HG02884 (cell line): ENCODE results near the gene ADRM1.

ENCODE experiments used
- ATAC-seq: cut with Tn5 transposase; IDR thresholded peaks from one replicate; pipeline ENCODE4 v1.9.1; 2021; ENCODE audit warnings: mild to moderate bottlenecking, moderate library complexity; ENCODE audit not compliant: unreplicated experiment

ADRM1 gene

GRCh38 chr20:62296724-62297448 lies 5.9 kb upstream of the ADRM1 start:
- ATAC-seq = no peak

DNA sequence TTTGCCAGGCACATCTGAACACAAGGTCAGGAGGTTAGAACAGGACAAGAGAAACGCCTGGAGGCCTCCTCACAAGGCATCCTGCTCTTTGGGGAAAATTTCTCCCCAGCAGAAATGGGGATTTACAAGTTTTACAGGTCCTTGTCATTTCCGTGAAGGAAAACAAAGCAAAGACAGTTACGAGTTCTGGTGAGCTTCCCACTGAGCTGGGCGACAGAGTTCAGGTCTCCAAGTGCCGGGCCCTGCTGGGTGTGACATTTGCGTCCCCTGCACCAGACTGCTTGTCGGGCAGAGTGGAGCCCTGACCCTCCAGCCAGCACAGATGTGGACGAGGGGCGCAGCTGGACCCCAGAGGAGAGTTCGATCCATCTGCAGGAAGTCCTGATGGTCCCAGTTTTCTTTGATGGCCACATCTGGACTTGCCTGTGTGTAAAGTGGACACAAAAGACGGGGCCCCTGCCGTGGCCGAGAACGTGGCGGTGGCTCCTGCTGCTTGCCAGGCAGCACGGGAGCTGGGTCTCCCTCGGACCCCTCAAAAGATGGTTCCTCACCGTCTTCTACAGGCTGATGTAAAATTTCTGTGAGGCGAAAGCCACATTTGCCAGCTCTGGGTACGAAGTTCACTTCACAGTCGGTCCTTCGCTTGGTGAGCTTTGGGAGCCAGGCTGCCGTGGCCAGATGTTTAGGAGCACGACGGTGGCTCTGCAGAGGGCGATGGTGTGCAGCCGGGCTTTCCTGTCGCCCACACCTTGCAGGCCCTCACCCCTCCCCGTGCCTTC lies 5.2 kb upstream of the ADRM1 start:
- no peak for ATAC-seq

DNA sequence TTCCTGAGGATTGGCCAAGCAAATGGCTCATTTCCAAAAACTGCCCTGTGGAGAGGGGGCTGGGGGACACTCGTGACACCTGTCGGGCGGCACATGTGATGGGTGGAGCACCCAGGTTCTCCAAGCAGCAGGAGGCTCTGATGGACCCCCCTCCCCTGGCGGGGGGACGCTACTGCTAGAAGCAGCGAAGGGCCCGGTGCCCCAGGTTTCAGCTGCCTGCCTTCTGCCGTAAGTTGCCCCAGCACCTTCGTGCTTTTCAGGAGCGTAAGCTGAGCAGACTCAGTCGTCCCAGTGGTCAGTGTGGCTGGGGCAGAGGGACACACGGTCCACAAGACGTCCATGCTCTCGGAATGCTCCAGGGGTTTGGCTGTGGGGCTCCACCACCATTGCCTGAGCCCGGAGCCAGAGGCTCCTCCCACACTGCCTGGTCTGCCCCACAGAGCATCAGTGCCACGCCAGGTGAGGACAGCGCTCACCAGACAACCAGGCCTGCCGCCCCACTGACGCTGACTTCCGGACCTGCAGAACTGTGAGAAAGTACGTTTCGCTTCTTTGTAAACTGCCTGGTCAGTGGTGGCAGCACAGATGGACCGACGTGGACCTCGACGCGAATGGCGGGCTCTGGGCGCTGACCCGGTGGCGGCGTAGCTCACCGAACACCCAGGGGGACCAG lies 4.1 kb upstream of the ADRM1 start:
- no peak for ATAC-seq

DNA sequence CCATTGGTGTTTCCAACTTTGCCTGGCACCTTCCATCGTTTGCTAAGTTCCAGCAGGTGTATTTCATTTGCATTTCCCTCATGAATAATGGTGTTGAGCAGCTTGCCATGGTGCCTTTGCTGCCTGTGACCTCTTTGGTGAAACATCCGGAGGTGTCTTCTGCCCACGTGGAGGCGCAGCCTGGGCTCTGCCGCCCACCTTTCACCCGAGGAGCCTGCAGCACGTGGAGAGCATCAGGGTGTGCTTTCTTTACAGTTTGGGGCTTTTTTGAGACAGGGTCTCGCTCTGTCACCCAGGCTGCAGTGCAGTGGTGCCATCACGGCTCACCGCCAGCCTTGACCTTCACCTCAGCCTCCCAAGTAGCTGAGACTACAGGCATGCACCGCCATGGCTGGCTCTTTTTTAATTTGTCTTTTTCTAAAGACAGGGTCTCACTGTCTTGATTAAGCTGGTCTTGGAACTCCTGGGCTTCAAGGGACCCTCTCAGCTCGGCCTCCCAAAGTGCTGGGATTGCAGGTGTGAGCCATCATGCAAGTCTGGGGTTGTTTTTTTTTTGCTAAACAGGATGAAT lies 3.0 kb upstream of the ADRM1 start:
- no peak for ATAC-seq

- no peak for ATAC-seq
Measured at GRCh38 chr20:62300319-62300718, 2.5 kb upstream of the ADRM1 start.

- ATAC-seq = no peak
Measured at GRCh38 chr20:62301111-62301668, 1.6 kb upstream of the ADRM1 start.

GRCh38 chr20:62301773-62302340 lies 940 bp upstream of the ADRM1 start:
- no peak for ATAC-seq

- ATAC-seq = no peak
Measured at GRCh38 chr20:62303062-62303339, 204 bp downstream of the ADRM1 start.

DNA sequence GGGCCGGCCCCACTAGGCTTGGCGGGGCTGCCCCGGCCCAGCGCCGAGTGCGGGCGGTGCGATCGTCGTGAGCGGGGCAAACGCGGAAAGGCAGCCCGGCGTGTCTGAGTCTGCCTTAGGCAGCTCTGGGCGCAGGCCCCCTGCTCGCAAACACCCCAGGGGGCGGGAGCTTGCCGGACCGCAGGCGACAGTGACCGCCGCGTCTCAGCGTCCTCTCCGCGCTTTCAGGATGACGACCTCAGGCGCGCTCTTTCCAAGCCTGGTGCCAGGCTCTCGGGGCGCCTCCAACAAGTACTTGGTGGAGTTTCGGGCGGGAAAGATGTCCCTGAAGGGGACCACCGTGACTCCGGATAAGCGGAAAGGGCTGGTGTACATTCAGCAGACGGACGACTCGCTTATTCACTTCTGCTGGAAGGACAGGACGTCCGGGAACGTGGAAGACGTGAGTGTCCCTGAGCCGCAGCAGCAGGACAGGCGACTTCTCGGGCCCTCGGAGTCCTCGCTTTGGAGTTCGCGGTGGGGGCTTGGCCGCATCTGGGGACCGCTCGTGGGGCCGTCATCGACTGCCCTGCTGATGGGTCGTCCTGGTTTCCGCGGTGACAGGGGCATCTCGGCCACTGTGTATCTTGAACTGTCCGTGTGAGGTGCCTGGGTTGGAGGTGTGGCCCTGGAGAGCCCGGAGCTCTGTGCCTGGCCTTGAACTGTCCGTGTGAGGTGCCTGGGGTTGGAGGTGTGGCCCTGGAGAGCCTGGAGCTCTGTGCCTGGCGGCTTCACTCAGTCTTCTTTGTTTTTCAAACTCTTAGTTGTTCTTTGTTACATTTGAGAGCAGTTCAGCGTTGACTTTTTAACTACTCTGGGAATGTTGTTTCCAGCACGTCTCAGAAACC lies 786 bp downstream of the ADRM1 start:
- ATAC-seq = peak; percentile 1

DNA sequence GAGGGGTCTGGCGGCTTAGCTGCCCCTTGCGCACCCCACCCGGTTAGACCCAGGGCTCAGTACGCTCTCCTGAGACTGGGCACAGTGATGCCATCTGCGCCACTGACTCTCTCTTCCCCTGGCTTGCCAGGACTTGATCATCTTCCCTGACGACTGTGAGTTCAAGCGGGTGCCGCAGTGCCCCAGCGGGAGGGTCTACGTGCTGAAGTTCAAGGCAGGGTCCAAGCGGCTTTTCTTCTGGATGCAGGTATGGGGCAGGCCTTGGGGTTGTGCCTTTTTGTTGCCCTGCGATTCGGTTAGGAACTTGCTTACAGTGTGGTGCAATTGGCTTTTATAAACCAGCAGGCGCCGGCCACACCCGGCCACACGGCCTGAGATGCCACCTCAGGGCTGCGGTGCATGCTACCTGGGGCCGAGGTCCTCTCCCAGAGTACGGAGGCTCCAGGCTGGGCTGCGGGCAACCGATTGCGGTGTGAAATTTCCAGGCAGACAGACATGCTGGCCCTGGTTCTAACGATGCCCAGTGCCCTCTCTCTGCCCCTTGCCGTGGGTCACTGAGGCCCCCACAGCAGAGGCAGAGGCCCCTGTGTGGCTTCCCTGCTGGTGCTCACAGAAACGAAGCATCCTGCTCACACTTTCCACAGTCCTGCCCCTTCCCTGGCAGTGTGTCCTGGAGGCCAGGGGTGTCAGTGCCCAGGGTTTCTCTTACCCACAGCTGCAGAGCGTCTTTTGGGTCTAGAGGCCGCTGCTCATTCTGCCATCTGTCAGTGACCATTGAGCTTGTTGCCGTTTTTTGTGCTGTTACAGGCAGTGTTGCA lies 1.7 kb downstream of the ADRM1 start:
- no peak for ATAC-seq

DNA sequence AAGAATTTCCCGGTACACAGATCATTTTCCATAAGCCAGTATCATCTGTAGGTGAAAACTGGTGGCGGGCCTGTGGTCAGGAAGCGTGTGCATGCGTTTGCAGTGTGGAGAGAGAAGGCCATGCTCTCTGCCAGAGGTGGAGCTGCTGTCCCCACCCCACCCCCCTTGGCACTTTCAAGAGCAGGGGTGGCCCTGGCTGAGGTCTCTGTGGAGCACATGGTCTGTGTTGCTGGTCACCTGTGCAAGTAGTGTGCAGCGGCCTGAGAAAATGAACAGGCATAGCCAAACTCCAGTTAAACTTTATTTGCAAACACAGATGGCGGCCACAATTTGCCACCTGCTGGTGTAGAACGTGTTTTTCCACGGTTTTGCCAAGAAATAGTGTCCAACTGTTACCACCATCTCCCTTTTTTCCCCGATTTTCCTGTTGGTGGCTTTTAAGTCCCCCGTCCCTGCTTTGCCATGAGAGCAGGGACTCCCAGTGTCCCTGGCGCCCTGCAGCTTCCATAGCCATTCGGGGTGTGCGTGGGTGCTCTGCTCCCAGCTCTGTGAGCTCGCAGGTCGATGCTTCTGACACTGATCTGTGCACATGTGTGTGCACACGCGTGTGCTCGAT lies 2.5 kb downstream of the ADRM1 start:
- no peak for ATAC-seq

- ATAC-seq = no peak
Measured at GRCh38 chr20:62305765-62306413, 3.1 kb downstream of the ADRM1 start.

DNA sequence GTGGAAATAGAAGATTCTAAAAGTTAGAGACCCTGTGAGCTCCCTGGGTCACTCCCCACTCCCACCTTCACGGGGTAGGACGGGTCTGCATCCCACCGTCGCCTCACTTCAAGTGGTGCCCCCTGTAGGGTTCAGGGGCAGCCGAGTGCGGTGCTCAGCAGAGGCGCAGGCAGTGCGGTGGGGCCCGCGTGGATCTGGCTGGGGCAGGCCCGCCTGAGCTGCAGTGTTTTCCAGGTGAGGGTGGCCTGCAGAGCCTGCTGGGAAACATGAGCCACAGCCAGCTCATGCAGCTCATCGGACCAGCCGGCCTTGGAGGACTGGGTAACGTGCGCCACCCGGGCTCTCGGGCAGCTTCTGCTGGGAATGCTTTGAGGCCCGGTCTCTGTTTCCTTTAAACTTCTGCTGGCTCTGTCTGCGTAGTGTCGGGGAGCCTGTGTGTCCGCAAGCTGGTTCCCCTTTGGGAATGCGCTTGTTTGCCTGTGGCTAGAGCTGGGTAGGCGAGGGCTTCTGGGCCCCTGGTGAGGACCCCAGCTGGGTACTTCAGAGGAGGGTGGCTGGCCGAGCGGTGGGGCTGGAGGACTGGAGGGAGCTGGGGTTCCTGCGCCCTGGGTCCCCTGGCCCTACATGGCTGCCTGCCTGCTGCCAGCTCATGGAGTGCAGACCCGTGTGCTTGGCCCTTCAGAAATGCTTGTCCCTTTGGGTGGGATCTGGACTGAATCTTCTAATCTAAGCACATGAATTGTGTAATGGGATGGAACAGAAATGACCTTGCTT lies 3.8 kb downstream of the ADRM1 start:
- no peak for ATAC-seq

- no peak for ATAC-seq
Measured at GRCh38 chr20:62307226-62308101, 4.7 kb downstream of the ADRM1 start.

- no peak for ATAC-seq
Measured at GRCh38 chr20:62308102-62308822, 5.5 kb downstream of the ADRM1 start.
